Right lobe of liver (tissue), 4 donors: Measurements from ENCODE around the gene GDF3.

Source experiments
- CTCF ChIP-seq, 4 donors: fragments of 200-600 bp in 3 of 4; fragments of 450-650 bp in 1 of 4; IDR thresholded peaks; one replicate each; pipeline versions ENCODE4 v1.5.1 to v1.8.0; 2016 to 2022; ENCODE audit warnings: antibody characterized with exemption in 4 of 4, mild to moderate bottlenecking in 2 of 4
- POLR2A ChIP-seq: fragments of 450-650 bp; IDR thresholded peaks from one replicate; pipeline ENCODE4 v1.6.1; 2017; ENCODE audit warnings: antibody characterized with exemption, mild to moderate bottlenecking
- donor health status: DM: no; HTN: no; CAD: no.
- donor health status: DM: no; HTN: no; CAD: no.
- donor health status: DM: no; HTN: yes; CAD: no.

DNA sequence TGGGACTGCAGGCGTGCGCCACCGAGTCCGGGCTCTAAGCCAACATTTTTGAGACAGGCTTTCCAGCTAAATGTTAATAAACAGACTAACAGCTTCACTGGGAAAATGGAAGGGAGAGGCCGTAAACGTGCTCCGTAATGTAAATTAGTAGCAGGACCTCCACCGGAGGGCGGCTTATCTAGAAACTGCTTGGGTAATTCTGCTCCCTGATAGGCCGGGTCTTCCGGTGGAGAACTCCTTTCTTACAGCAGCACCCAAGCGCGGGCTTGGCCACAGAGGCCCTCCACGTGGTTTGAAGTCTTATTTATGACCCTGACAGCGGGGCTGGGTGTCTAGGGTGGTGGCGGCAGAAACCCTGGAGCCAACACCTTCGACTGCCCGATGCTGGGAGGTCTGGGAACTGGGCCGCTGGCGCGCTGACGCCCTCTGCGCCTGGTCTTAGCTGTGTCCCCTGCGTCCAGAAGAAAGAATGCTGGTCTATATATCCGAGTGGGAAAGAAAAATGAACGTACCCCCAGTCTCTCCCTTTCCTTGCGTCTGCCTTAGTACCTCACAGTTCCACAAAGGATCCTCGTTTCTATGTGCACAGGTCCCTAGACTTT is 17.4 kb upstream of the GDF3 start:
- TF ChIP-seq CTCF (IDR thresholded peaks at IDR 0.05) (no peak), POLR2A (no peak)
